Neuronal stem cell (in vitro differentiated cells): ENCODE results near the gene KPNA4.

Experiments used
- DNase-seq: peaks from one replicate; pipeline ENCODE4 v3.0.0-alpha.2; 2013; ENCODE audit warnings: low spot score
- H2AFZ ChIP-seq: one replicate; pipeline ENCODE4 v1.6.1; 2013; ENCODE audit warnings: mild to moderate bottlenecking, low read length, inconsistent platforms
- H2AK5ac ChIP-seq: 2 replicates; pipeline ENCODE4 v1.6.1; 2013; ENCODE audit warnings: low read depth, mild to moderate bottlenecking, inconsistent platforms, low read length, moderate library complexity, mixed read lengths
- H2BK120ac ChIP-seq: 2 replicates; pipeline ENCODE4 v1.6.1; 2013; ENCODE audit warnings: low read depth, mild to moderate bottlenecking, inconsistent platforms, low read length, moderate library complexity, mixed read lengths
- H2BK12ac ChIP-seq: one replicate; pipeline ENCODE4 v1.6.1; 2013; ENCODE audit warnings: low read length, inconsistent platforms
- H2BK15ac ChIP-seq: 2 replicates; pipeline ENCODE4 v1.6.1; 2013; ENCODE audit warnings: mild to moderate bottlenecking, low read length, inconsistent platforms, mixed read lengths
- H2BK5ac ChIP-seq: one replicate; pipeline ENCODE4 v1.6.1; 2013; ENCODE audit warnings: inconsistent platforms, mild to moderate bottlenecking, low read length, moderate library complexity
- H3K14ac ChIP-seq: one replicate; pipeline ENCODE4 v1.6.1; 2013; ENCODE audit warnings: low read length, inconsistent platforms
- H3K18ac ChIP-seq: 2 replicates; pipeline ENCODE4 v1.6.1; 2013; ENCODE audit warnings: low read length, inconsistent platforms
- H3K23ac ChIP-seq: 2 replicates; pipeline ENCODE4 v1.6.1; 2013; ENCODE audit warnings: low read depth, mild to moderate bottlenecking, mixed read lengths, low read length, inconsistent platforms; ENCODE audit not compliant: poor library complexity
- H3K27ac ChIP-seq: replicated peaks from 3 replicates; pipeline ENCODE4 v1.5.1; 2013; ENCODE audit warnings: low read length, inconsistent platforms
- H3K27me3 ChIP-seq, 3 experiments: 2 replicates each; pipeline ENCODE4 v1.6.1; 2013; ENCODE audit warnings: low read length in 3 of 3, mild to moderate bottlenecking in 2 of 3, inconsistent platforms in 1 of 3, low read depth in 1 of 3, mixed read lengths in 1 of 3, moderate library complexity in 1 of 3; ENCODE audit not compliant: control insufficient read depth in 3 of 3, insufficient read depth in 3 of 3
- H3K36me3 ChIP-seq, 2 donors: replicated peaks in 1 of 2; 2 replicates each; pipeline ENCODE4 v1.6.1; 2013; ENCODE audit warnings: low read length in 2 of 2; ENCODE audit not compliant: control insufficient read depth in 2 of 2, insufficient read depth in 2 of 2
- H3K4ac ChIP-seq: 2 replicates; pipeline ENCODE4 v1.6.1; 2013; ENCODE audit warnings: inconsistent platforms, mild to moderate bottlenecking, low read length, moderate library complexity
- H3K4me1 ChIP-seq, 2 donors: 1 replicate in 1 of 2; 2 replicates in 1 of 2; pipeline ENCODE4 v1.6.1; 2013; ENCODE audit warnings: low read length in 2 of 2, low read depth in 1 of 2; ENCODE audit not compliant: control insufficient read depth in 2 of 2, insufficient read depth in 1 of 2
- H3K4me2 ChIP-seq: one replicate; pipeline ENCODE4 v1.6.1; 2013; ENCODE audit warnings: mild to moderate bottlenecking, low read length, inconsistent platforms; ENCODE audit not compliant: insufficient read depth, poor library complexity, severe bottlenecking
- H3K4me3 ChIP-seq, 2 donors: 2 replicates each; pipeline ENCODE4 v1.5.1; 2013; ENCODE audit warnings: low read length in 2 of 2, mild to moderate bottlenecking in 2 of 2, inconsistent platforms in 1 of 2, moderate library complexity in 1 of 2
- H3K79me1 ChIP-seq: one replicate; pipeline ENCODE4 v1.6.1; 2013; ENCODE audit warnings: low read depth, mild to moderate bottlenecking, inconsistent platforms, low read length, moderate library complexity
- H3K9ac ChIP-seq: one replicate; pipeline ENCODE4 v1.6.1; 2013; ENCODE audit warnings: mild to moderate bottlenecking, low read depth, low read length, inconsistent platforms; ENCODE audit not compliant: poor library complexity
- H3K9me3 ChIP-seq, 2 donors: replicated peaks in 1 of 2; 2 replicates each; pipeline versions ENCODE3 to v1.6.1; 2013; ENCODE audit warnings: low read length in 2 of 2, mild to moderate bottlenecking in 2 of 2, inconsistent platforms in 1 of 2, low read depth in 1 of 2, mixed read lengths in 1 of 2, moderate library complexity in 1 of 2; ENCODE audit not compliant: control insufficient read depth in 2 of 2, insufficient read depth in 1 of 2
- H4K8ac ChIP-seq: one replicate; pipeline ENCODE4 v1.6.1; 2013; ENCODE audit warnings: low read depth, mild to moderate bottlenecking, inconsistent platforms, low read length, moderate library complexity
- H4K91ac ChIP-seq: one replicate; pipeline ENCODE4 v1.6.1; 2013; ENCODE audit warnings: low read length, low read depth, mild to moderate bottlenecking, inconsistent platforms; ENCODE audit not compliant: poor library complexity
- WGBS, 2 donors: extraction: QIAGEN DNeasy Blood & Tissue Kit; methylation state at CpG; one replicate each; pipeline ENCODE4 v1.1.7; 2013; ENCODE audit warnings: missing lambda C conversion rate in 2 of 2, mixed read lengths in 1 of 2; ENCODE audit not compliant: insufficient read length in 2 of 2, insufficient replicate concordance in 1 of 2; ENCODE audit errors: extremely low coverage in 2 of 2; 5-methylcytosine and 5-hydroxymethylcytosine counted together

The KPNA4 gene

DNA sequence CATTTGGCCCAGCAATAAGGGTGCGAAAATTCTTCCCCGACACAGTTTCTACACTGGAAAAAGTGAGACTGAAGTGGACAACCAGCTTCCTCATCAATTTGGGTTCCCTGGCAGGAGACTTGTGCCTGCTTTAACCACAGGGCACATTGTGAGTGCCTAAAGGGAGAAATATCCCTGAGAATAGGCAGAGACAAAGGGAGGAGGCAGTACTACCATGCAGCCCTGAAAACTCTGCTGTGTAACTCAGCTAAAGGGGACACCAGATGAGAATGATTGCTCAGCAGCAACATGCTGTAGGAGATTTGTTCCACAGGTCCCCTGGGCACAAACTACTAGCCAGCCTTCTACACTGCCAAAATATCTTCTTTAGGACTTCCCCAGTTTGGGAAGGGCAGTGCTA is 15.6 kb upstream of the KPNA4 start:
- Histone ChIP-seq H3K9ac (no peak overlapping the region), H2BK12ac (no peak overlapping the region), H3K4me1 (no peaks in the 10 kb centered on the region), H3K79me1 (no peaks in the 10 kb centered on the region), H3K23ac (no peak overlapping the region), H3K36me3 (peaks cover 0 to 1% of the 10 kb centered on the region in 2 donors), H4K91ac (no peak overlapping the region), H3K4me3 (no peak overlapping the region), H3K9me3 (peaks cover 4 to 9% of the 10 kb centered on the region in 2 donors), H2BK15ac (no peak overlapping the region), H4K8ac (no peak overlapping the region), H3K4ac (no peak overlapping the region), H2BK5ac (no peak overlapping the region), H3K27ac (no peak overlapping the region), H3K18ac (no peak overlapping the region), H2AFZ (no peak overlapping the region), H2BK120ac (no peak overlapping the region), H3K27me3 (peaks cover 0 to under 1% (median 0%) of the 10 kb centered on the region in 3 experiments), H2AK5ac (no peak overlapping the region), H3K14ac (no peak overlapping the region), H3K4me2 (no peak overlapping the region)
- DNase-seq, result no peak
- no CpG with 5 or more reads among the region's 2 CpGs for WGBS, 2 donors

DNA sequence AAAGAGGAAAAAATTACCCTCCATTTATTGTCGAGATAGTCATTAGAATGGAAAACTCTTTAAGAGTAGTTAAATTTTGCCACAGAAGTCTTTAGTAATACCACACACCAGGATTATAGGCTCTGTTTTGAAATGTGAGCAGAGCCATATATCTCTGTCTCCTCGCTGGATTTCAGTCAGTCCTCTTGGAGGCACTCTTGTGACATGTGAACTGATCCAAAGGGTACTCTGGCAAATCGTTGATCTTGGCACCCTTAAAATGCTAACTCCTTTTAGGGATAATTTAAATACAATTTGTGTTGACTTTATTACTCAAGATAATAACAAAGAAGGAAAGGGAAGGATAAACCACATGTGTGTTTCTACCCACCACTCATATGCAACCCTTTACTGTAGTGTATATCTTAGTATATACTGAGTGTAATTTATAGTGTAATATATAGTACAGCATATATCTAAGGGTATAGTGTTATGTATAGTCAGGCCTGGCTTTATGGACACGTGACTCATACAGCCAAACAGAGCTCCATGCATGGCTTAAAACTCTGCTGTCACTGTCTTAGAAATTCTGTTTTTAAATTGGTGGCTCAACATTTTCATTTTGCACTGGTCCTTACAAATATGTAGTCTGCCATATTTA is 12.3 kb upstream of the KPNA4 start:
- no peaks in the 10 kb centered on the region for H3K27me3 ChIP-seq
- no peak overlapping the region for H2AK5ac ChIP-seq
- H3K4ac ChIP-seq, result no peak overlapping the region
- H4K8ac ChIP-seq, result no peak overlapping the region
- no peak overlapping the region for H3K4me2 ChIP-seq
- no peak overlapping the region for H4K91ac ChIP-seq
- H3K18ac ChIP-seq, result no peak overlapping the region
- H2BK5ac ChIP-seq, result no peak overlapping the region
- no peak overlapping the region for H3K14ac ChIP-seq
- H3K4me3 ChIP-seq, result no peak overlapping the region
- no peak for DNase-seq
- H2AFZ ChIP-seq, result no peak overlapping the region
- no peak overlapping the region for H3K9ac ChIP-seq
- no peak overlapping the region for H2BK120ac ChIP-seq
- H3K23ac ChIP-seq, result no peak overlapping the region
- peaks cover 4 to 9% of the 10 kb centered on the region in 2 donors for H3K9me3 ChIP-seq
- peaks cover 0 to 1% of the 10 kb centered on the region in 2 donors for H3K36me3 ChIP-seq
- no CpG with 5 or more reads among the region's 4 CpGs for WGBS, 2 donors
- H3K4me1 ChIP-seq, result no peaks in the 10 kb centered on the region
- no peak overlapping the region for H3K27ac ChIP-seq
- no peaks in the 10 kb centered on the region for H3K79me1 ChIP-seq
- no peak overlapping the region for H2BK15ac ChIP-seq
- no peak overlapping the region for H2BK12ac ChIP-seq

DNA sequence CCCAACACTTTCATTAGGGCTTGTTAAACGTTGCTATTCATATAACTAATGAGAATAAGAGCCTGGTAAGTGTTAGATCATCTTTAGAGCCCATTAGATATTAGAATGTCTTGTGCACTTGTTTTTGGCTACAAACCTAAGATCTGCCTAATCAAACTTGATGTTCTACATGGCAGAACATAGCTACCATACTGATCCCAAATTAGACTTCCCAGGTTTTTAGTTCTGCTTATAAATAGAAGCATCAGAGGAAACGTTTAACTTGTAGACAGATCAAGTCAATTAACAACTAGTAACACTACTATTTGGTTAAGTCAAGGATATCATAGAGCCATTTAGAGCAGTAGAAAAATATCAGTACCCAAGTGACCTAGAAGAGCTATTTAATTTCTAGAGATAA is 11.7 kb upstream of the KPNA4 start:
- no peak overlapping the region for H4K8ac ChIP-seq
- no peak overlapping the region for H3K4ac ChIP-seq
- no peak overlapping the region for H3K4me2 ChIP-seq
- H2BK12ac ChIP-seq, result no peak overlapping the region
- peaks cover 0 to 1% of the 10 kb centered on the region in 2 donors for H3K36me3 ChIP-seq
- H3K23ac ChIP-seq, result no peak overlapping the region
- H3K79me1 ChIP-seq, result no peaks in the 10 kb centered on the region
- no peak overlapping the region for H3K9ac ChIP-seq
- H2AFZ ChIP-seq, result no peak overlapping the region
- no peak overlapping the region for H3K27ac ChIP-seq
- H3K27me3 ChIP-seq, result no peaks in the 10 kb centered on the region
- H3K9me3 ChIP-seq, result peaks cover 4 to 6% of the 10 kb centered on the region in 2 donors
- H2BK15ac ChIP-seq, result no peak overlapping the region
- H3K18ac ChIP-seq, result no peak overlapping the region
- DNase-seq, result no peak
- no peak overlapping the region for H2AK5ac ChIP-seq
- no peak overlapping the region for H2BK120ac ChIP-seq
- no peaks in the 10 kb centered on the region for H3K4me1 ChIP-seq
- H3K4me3 ChIP-seq, result no peak overlapping the region
- no CpG with 5 or more reads among the region's 2 CpGs for WGBS, 2 donors
- no peak overlapping the region for H3K14ac ChIP-seq
- no peak overlapping the region for H2BK5ac ChIP-seq
- H4K91ac ChIP-seq, result no peak overlapping the region

DNA sequence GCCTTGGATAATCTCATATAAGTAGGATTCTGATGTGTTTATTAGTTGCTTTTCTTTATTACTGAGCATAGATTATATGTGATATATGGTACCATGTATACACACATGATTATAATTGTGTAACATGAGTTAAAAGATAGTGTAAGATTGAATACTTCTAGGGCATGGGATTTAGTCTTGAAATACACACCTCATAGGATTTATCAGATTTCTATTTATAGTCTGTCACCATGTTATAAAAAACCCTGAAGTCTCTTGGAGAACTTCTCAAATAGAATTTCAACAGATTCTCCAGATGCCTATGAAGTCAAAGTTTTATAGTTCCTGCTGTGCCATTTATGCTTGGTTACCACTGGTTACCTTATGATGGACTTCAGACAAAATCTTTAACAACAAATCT is 11.2 kb upstream of the KPNA4 start:
- Histone ChIP-seq H3K4me3 (no peak overlapping the region), H2BK120ac (no peak overlapping the region), H2AFZ (no peak overlapping the region), H3K9me3 (peaks cover under 1 to 4% of the 10 kb centered on the region in 2 donors), H3K4ac (no peak overlapping the region), H2BK5ac (no peak overlapping the region), H3K36me3 (peaks cover 0 to 1% of the 10 kb centered on the region in 2 donors), H3K18ac (no peak overlapping the region), H4K8ac (no peak overlapping the region), H3K23ac (no peak overlapping the region), H3K4me1 (no peaks in the 10 kb centered on the region), H3K9ac (no peak overlapping the region), H4K91ac (no peak overlapping the region), H2BK15ac (no peak overlapping the region), H2AK5ac (no peak overlapping the region), H3K4me2 (no peak overlapping the region), H3K79me1 (no peaks in the 10 kb centered on the region), H3K14ac (no peak overlapping the region), H2BK12ac (no peak overlapping the region), H3K27me3 (no peaks in the 10 kb centered on the region), H3K27ac (no peak overlapping the region)
- no peak for DNase-seq
